ENCODE results near the gene RRBP1.
A peak's percentile ranks its signal among the peaks of the same experiment; 100 is the strongest.

RRBP1 gene

GRCh38 chr20:17619351-17620093, 62.5 kb downstream of the RRBP1 start:
- no peak for DNase-seq

- no peak for DNase-seq
Measured at GRCh38 chr20:17618673-17619013, 63.4 kb downstream of the RRBP1 start.

- DNase-seq = no peak
Measured at GRCh38 chr20:17617868-17618672, 64.0 kb downstream of the RRBP1 start.

GRCh38 chr20:17617212-17617867, 64.7 kb downstream of the RRBP1 start:
- peak; percentile 41 for DNase-seq

- DNase-seq = no peak
Measured at GRCh38 chr20:17616480-17617211, 65.4 kb downstream of the RRBP1 start.

- DNase-seq = no peak
Measured at GRCh38 chr20:17615645-17616479, 66.2 kb downstream of the RRBP1 start.

GRCh38 chr20:17614812-17615644, 67.0 kb downstream of the RRBP1 start:
- no peak for DNase-seq

- no peak for DNase-seq
Measured at GRCh38 chr20:17614176-17614811, 67.7 kb downstream of the RRBP1 start.

GRCh38 chr20:17613328-17614175, 68.5 kb downstream of the RRBP1 start:
- no peak for DNase-seq

- no peak for DNase-seq
Measured at GRCh38 chr20:17612992-17613327, 69.1 kb downstream of the RRBP1 start.

- peak; percentile 15 for DNase-seq
Measured at GRCh38 chr20:17612287-17612991, 69.6 kb downstream of the RRBP1 start.

- DNase-seq = no peak
Measured at GRCh38 chr20:17611540-17612286, 70.3 kb downstream of the RRBP1 start.

GRCh38 chr20:17611290-17611539, 70.8 kb downstream of the RRBP1 start:
- DNase-seq = peak; percentile 23

- peak; percentile 49 for DNase-seq
Measured at GRCh38 chr20:17610566-17611289, 71.3 kb downstream of the RRBP1 start.

- no peak for DNase-seq
Measured at GRCh38 chr20:17609811-17610377, 72.1 kb downstream of the RRBP1 start.

GRCh38 chr20:17608701-17609497, 73.1 kb downstream of the RRBP1 start:
- no peak for DNase-seq

GRCh38 chr20:17606001-17606400, 76.0 kb downstream of the RRBP1 start:
- DNase-seq = no peak
